ENCODE measurements around the gene IP6K1.

The IP6K1 gene

GRCh38 chr3:49740427-49740826 is 45.9 kb downstream of the IP6K1 start:
- TF ChIP-seq CREB5 (CRISPR knock-in tag; IDR thresholded peaks at IDR 0.05; ENCODE audit: low read depth) = no peak
- TF ChIP-seq ISL1 (CRISPR knock-in tag; IDR thresholded peaks at IDR 0.05) = no peak
- no peak for TF ChIP-seq CSDC2 (CRISPR knock-in tag; IDR thresholded peaks at IDR 0.05)
- no peak for TF ChIP-seq OSR1 (CRISPR knock-in tag; IDR thresholded peaks at IDR 0.05)
- TF ChIP-seq BACH2 (CRISPR knock-in tag; IDR thresholded peaks at IDR 0.05; ENCODE audit: borderline replicate concordance) = no peak
- no peak for ATAC-seq

GRCh38 chr3:49738067-49738713 is 48.2 kb downstream of the IP6K1 start:
- ATAC-seq = no peak
- no peak for TF ChIP-seq ESRRG (CRISPR knock-in tag; IDR thresholded peaks at IDR 0.05)
- TF ChIP-seq ZFP30 (CRISPR knock-in tag; IDR thresholded peaks at IDR 0.05) = no peak

- TF ChIP-seq PPARA (CRISPR knock-in tag; IDR thresholded peaks at IDR 0.05; ENCODE audit: borderline replicate concordance) (no peak), ISL1 (CRISPR knock-in tag; IDR thresholded peaks at IDR 0.05) (no peak), GLIS3 (CRISPR knock-in tag; IDR thresholded peaks at IDR 0.05) (no peak), SNAI2 (CRISPR knock-in tag; IDR thresholded peaks at IDR 0.05) (no peak), ZFP3 (CRISPR knock-in tag; IDR thresholded peaks at IDR 0.05) (no peak), OSR1 (CRISPR knock-in tag; IDR thresholded peaks at IDR 0.05) (no peak), CSRNP3 (CRISPR knock-in tag; IDR thresholded peaks at IDR 0.05) (no peak), ZFP30 (CRISPR knock-in tag; IDR thresholded peaks at IDR 0.05) (no peak)
- no peak for ATAC-seq
Measured at GRCh38 chr3:49734752-49735151, 51.6 kb downstream of the IP6K1 start.

- TF ChIP-seq ZNF565 (CRISPR knock-in tag; conservative IDR thresholded peaks at IDR 0.05; ENCODE audit: low read depth) (no peak), ZFP30 (CRISPR knock-in tag; IDR thresholded peaks at IDR 0.05) (no peak), CSDC2 (CRISPR knock-in tag; IDR thresholded peaks at IDR 0.05) (no peak), TCF4 (CRISPR knock-in tag; IDR thresholded peaks at IDR 0.05; ENCODE audit: borderline replicate concordance) (no peak), ZNF8 (CRISPR knock-in tag; IDR thresholded peaks at IDR 0.05) (no peak), PATZ1 (CRISPR knock-in tag; IDR thresholded peaks at IDR 0.05; ENCODE audit: borderline replicate concordance) (no peak), CSRNP3 (CRISPR knock-in tag; IDR thresholded peaks at IDR 0.05) (no peak), TOX (CRISPR knock-in tag; IDR thresholded peaks at IDR 0.05; ENCODE audit: borderline replicate concordance) (no peak), OSR1 (CRISPR knock-in tag; IDR thresholded peaks at IDR 0.05) (no peak), CREB5 (CRISPR knock-in tag; IDR thresholded peaks at IDR 0.05; ENCODE audit: low read depth) (no peak), ZNF70 (CRISPR knock-in tag; IDR thresholded peaks at IDR 0.05) (no peak), GLIS3 (CRISPR knock-in tag; IDR thresholded peaks at IDR 0.05) (no peak), ARNTL (CRISPR knock-in tag; IDR thresholded peaks at IDR 0.05; ENCODE audit: borderline replicate concordance, low read depth) (no peak), BACH2 (CRISPR knock-in tag; IDR thresholded peaks at IDR 0.05; ENCODE audit: borderline replicate concordance) (no peak), ISL1 (CRISPR knock-in tag; IDR thresholded peaks at IDR 0.05) (no peak), ESRRG (CRISPR knock-in tag; IDR thresholded peaks at IDR 0.05) (no peak), ZC3H10 (CRISPR knock-in tag; IDR thresholded peaks at IDR 0.05) (no peak), ZFP3 (CRISPR knock-in tag; IDR thresholded peaks at IDR 0.05) (no peak), PPARA (CRISPR knock-in tag; IDR thresholded peaks at IDR 0.05; ENCODE audit: borderline replicate concordance) (no peak)
- ATAC-seq = no peak
Measured at GRCh38 chr3:49733551-49733950, 52.8 kb downstream of the IP6K1 start.

Data from SK-N-SH treated with all-trans-retinoic acid at 6 μM for 48 hours (cell line).